HCT116 (cell line): ENCODE results near the gene RALGPS2. TPM values are rescaled to one million over a fixed set of nuclear protein-coding genes. Genes with fewer than 3 reads are reported as not detected.

ENCODE experiments used
- ATAC-seq: fragments of 200-7000 bp; cut with Tn5 transposase; 2 replicates; pipeline ENCODE4 v1.9.1; 2020; ENCODE audit warnings: mild to moderate bottlenecking, moderate library complexity
- BruUV-seq: library from RNA; stranded (reverse); fragments of 400-500 nt; replicated peaks from 2 replicates; lab custom pipeline; 2021; lab: Mats Ljungman, UMichigan
- CTCF ChIA-PET: fragments of 300-600 bp; sonication (Branson Sonifier 250); formaldehyde crosslinking; loops from one replicate; lab custom pipeline; 2021; ENCODE audit warnings: antibody characterized with exemption; lab: Charles Lee
- POLR2A ChIA-PET: fragments of 300-600, 350-600 bp; sonication (Branson Sonifier 250); formaldehyde crosslinking; loops from one replicate; lab custom pipeline; 2021; ENCODE audit warnings: antibody characterized with exemption; lab: Charles Lee
- RAD21 ChIA-PET, 2 experiments: fragments of 300-600 bp; sonication (Branson Sonifier 250); formaldehyde crosslinking; loops; one replicate each; lab custom pipeline; 2023; ENCODE audit warnings: low total read pairs in 2 of 2; ENCODE audit not compliant: uncharacterized antibody in 2 of 2, unreplicated experiment in 2 of 2, low non-redundant PET in 1 of 2; lab: Charles Lee
- DNase-seq: peaks from one replicate; pipeline ENCODE4 v3.0.0-alpha.2; 2010; ENCODE audit warnings: low read depth, low spot score
- H2AFZ ChIP-seq: fragments of 200-600 bp; shearing (Covaris generic), sonication (generic); 2 replicates; pipeline ENCODE4 v1.6.1; 2017; ENCODE audit warnings: low read depth, mixed run types, mixed read lengths, antibody characterized with exemption, low read length; ENCODE audit not compliant: poor library complexity, severe bottlenecking
- H3K27ac ChIP-seq: 2 replicates; pipeline ENCODE4 v1.5.1; 2012; ENCODE audit warnings: low read depth, low read length
- H3K27me3 ChIP-seq: fragments of 200-600 bp; sonication (generic); 2 replicates; pipeline ENCODE4 v1.6.1; 2016; ENCODE audit warnings: mixed run types, low read length, mixed read lengths; ENCODE audit not compliant: insufficient read depth
- H3K36me3 ChIP-seq, 2 experiments: fragments of 200-500 bp in 1 of 2; fragments of 200-600 bp in 1 of 2; sonication (Bioruptor generic) in 1 of 2; sonication (generic) in 1 of 2; 2 replicates each; pipeline versions ENCODE4 v1.5.1 to v1.6.1; 2014 to 2016; ENCODE audit warnings: low read length in 2 of 2, inconsistent platforms in 1 of 2, mixed read lengths in 1 of 2, mixed run types in 1 of 2; ENCODE audit not compliant: insufficient read depth in 2 of 2, control insufficient read depth in 1 of 2
- H3K4me1 ChIP-seq, 2 experiments: fragments of 200-600 bp in 1 of 2; sonication (generic) in 1 of 2; 2 replicates each; pipeline versions ENCODE4 v1.5.1 to v1.6.1; 2012 to 2017; ENCODE audit warnings: low read length in 2 of 2, inconsistent platforms in 1 of 2, mild to moderate bottlenecking in 1 of 2, mixed read lengths in 1 of 2, mixed run types in 1 of 2, moderate library complexity in 1 of 2; ENCODE audit not compliant: insufficient read depth in 2 of 2, control insufficient read depth in 1 of 2
- H3K4me2 ChIP-seq: fragments of 200-600 bp; sonication (generic); 2 replicates; pipeline ENCODE4 v1.6.1; 2017; ENCODE audit warnings: mixed run types, low read length, mixed read lengths
- H3K4me3 ChIP-seq, 2 experiments: fragments of 200-600 bp in 1 of 2; sonication (generic) in 1 of 2; replicated peaks in 1 of 2; 2 replicates each; pipeline ENCODE4 v1.5.1; 2011 to 2016; ENCODE audit warnings: low read length in 2 of 2, control low read depth in 1 of 2, low read depth in 1 of 2, mild to moderate bottlenecking in 1 of 2, mixed read lengths in 1 of 2, mixed run types in 1 of 2
- H3K79me2 ChIP-seq: fragments of 200-600 bp; sonication (generic); 2 replicates; pipeline ENCODE4 v1.6.1; 2017; ENCODE audit warnings: mild to moderate bottlenecking, mixed run types, low read length, moderate library complexity, mixed read lengths; ENCODE audit not compliant: insufficient read depth
- H3K9ac ChIP-seq: fragments of 200-600 bp; sonication (generic); 2 replicates; pipeline ENCODE4 v1.6.1; 2016; ENCODE audit warnings: low read length, mixed read lengths
- H3K9me2 ChIP-seq: fragments of 200-600 bp; sonication (generic), shearing (Covaris generic); 2 replicates; pipeline ENCODE4 v1.6.1; 2017; ENCODE audit warnings: mixed run types, mild to moderate bottlenecking, moderate library complexity; ENCODE audit not compliant: insufficient read depth
- H3K9me3 ChIP-seq, 2 experiments: fragments of 200-500 bp in 1 of 2; fragments of 200-600 bp in 1 of 2; sonication (Bioruptor generic) in 1 of 2; sonication (generic) in 1 of 2; 2 replicates each; pipeline ENCODE4 v1.6.1; 2014 to 2017; ENCODE audit warnings: low read length in 2 of 2, mixed read lengths in 2 of 2, inconsistent platforms in 1 of 2, low read depth in 1 of 2, mild to moderate bottlenecking in 1 of 2, mixed run types in 1 of 2, moderate library complexity in 1 of 2; ENCODE audit not compliant: control insufficient read depth in 1 of 2, insufficient read depth in 1 of 2
- H4K20me1 ChIP-seq: fragments of 200-600 bp; sonication (generic), shearing (Covaris generic); 2 replicates; pipeline ENCODE4 v1.6.1; 2017; ENCODE audit warnings: mixed run types, mild to moderate bottlenecking, moderate library complexity; ENCODE audit not compliant: insufficient read depth
- ATF3 ChIP-seq: IDR thresholded peaks from 2 replicates; pipeline ENCODE4 v1.6.1; 2012
- CBX3 ChIP-seq: IDR thresholded peaks from 2 replicates; pipeline ENCODE4 v1.6.1; 2012; ENCODE audit warnings: low read depth
- CEBPB ChIP-seq: IDR thresholded peaks from 2 replicates; pipeline ENCODE4 v1.6.1; 2012; ENCODE audit warnings: low read depth
- EGR1 ChIP-seq: IDR thresholded peaks from 2 replicates; pipeline ENCODE4 v1.6.1; 2012; ENCODE audit warnings: low read depth
- ELF1 ChIP-seq: IDR thresholded peaks from 2 replicates; pipeline ENCODE4 v1.6.1; 2012; ENCODE audit warnings: low read depth, borderline replicate concordance
- JUND ChIP-seq: IDR thresholded peaks from 2 replicates; pipeline ENCODE4 v1.6.1; 2012
- RAD21 ChIP-seq: IDR thresholded peaks from 2 replicates; pipeline ENCODE4 v1.6.1; 2012; ENCODE audit warnings: low read depth, mild to moderate bottlenecking
- SP1 ChIP-seq: IDR thresholded peaks from 2 replicates; pipeline ENCODE4 v1.6.1; 2012; ENCODE audit warnings: low read depth
- TCF7L2 ChIP-seq: IDR thresholded peaks from 2 replicates; pipeline ENCODE4 v1.7.0; 2011; ENCODE audit warnings: borderline replicate concordance, inconsistent platforms; ENCODE audit not compliant: insufficient read depth, insufficient read length; ENCODE audit errors: extremely low read depth
- YY1 ChIP-seq: IDR thresholded peaks from 2 replicates; pipeline ENCODE4 v1.6.1; 2011; ENCODE audit warnings: low read length, low read depth, moderate library complexity, mild to moderate bottlenecking; ENCODE audit not compliant: insufficient replicate concordance; ENCODE audit errors: extremely low read depth
- intact Hi-C: fragments of 100-400 bp; cut with micrococcal nuclease; formaldehyde crosslinking; loops from 2 replicates; pipeline ENCODE4 v1.10.0; 2022
- total RNA-seq: library from RNA; stranded (reverse); gene quantifications from one replicate; pipeline ENCODE4 v1.2.1, GENCODE V29; 2021; ENCODE audit not compliant: unreplicated experiment
- TF ChIP-seq, protein P1 (sequence below): IDR thresholded peaks from 2 replicates; pipeline ENCODE4 v1.6.1; 2011; ENCODE audit warnings: mild to moderate bottlenecking, low read length, moderate library complexity; ENCODE audit not compliant: insufficient replicate concordance; ENCODE audit errors: extremely low read depth
- TF ChIP-seq, protein P2 (sequence below), 3 experiments: fragments of 200-600 bp in 1 of 3; sonication (generic) in 1 of 3; IDR thresholded peaks in 2 of 3; conservative IDR thresholded peaks in 1 of 3; 2 replicates each; pipeline ENCODE4 v1.5.1; 2012 to 2017; ENCODE audit warnings: low read depth in 2 of 3, low read length in 2 of 3, antibody characterized with exemption in 1 of 3, borderline replicate concordance in 1 of 3, control low read depth in 1 of 3, mild to moderate bottlenecking in 1 of 3, mixed read lengths in 1 of 3, mixed run types in 1 of 3, moderate library complexity in 1 of 3; ENCODE audit not compliant: insufficient read depth in 1 of 3

RALGPS2 gene
- total RNA-seq, 1 experiment from 2014 or later, result 25.6 TPM

DNA sequence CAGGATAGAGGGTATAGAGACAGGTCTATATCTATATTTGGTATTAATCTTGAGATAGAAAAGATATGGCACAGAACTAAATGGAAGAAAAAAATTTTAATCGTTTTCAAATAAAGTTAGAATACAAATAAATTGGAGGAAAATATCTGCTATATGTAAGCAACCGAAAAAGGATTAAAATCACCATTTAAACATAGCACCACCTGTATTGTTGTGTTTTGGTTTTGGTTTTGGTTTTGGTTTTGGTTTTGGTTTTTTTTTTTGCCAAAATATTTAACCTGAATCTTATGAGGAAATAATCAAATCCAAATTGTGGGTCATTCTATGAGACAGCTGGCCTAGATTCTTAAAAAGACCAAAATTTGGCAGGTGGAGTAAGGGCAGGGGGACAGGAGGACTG lies 174.4 kb downstream of the RALGPS2 start:
- ChIA-PET POLR2A (no interaction called here), CTCF (no interaction called here), RAD21 (no interaction called here)
- Histone ChIP-seq H3K27ac (no peak overlapping the region), H3K36me3 (no peaks in the 10 kb centered on the region), H3K9me2 (no peaks in the 10 kb centered on the region), H3K9me3 (no peaks in the 10 kb centered on the region), H2AFZ (no peak overlapping the region), H3K4me2 (no peak overlapping the region), H3K4me3 (no peak overlapping the region), H3K27me3 (no peaks in the 10 kb centered on the region), H4K20me1 (no peaks in the 10 kb centered on the region), H3K79me2 (no peaks in the 10 kb centered on the region), H3K9ac (no peak overlapping the region), H3K4me1 (no peaks in the 10 kb centered on the region)
- intact Hi-C loops, result no loop called here
- ATAC-seq, result no peak
- DNase-seq, result no peak
- TF ChIP-seq ELF1 (no peak), RAD21 (no peak), YY1 (no peak), CBX3 (no peak), EGR1 (no peak)
- no TSS peak for BruUV-seq

- ChIA-PET RAD21 (no interaction called here), POLR2A (no interaction called here), CTCF (no interaction called here)
- Histone ChIP-seq H3K79me2 (no peaks in the 10 kb centered on the region), H3K36me3 (no peaks in the 10 kb centered on the region), H3K9me2 (no peaks in the 10 kb centered on the region), H3K4me2 (no peak overlapping the region), H3K27ac (no peak overlapping the region), H2AFZ (no peak overlapping the region), H4K20me1 (no peaks in the 10 kb centered on the region), H3K27me3 (no peaks in the 10 kb centered on the region), H3K9me3 (no peaks in the 10 kb centered on the region), H3K9ac (no peak overlapping the region), H3K4me1 (no peaks in the 10 kb centered on the region), H3K4me3 (no peak overlapping the region)
- intact Hi-C loops, result no loop called here
- ATAC-seq, result no peak
- no TSS peak for BruUV-seq
- DNase-seq, result no peak
- TF ChIP-seq CEBPB (no peak), CBX3 (no peak), ATF3 (no peak), JUND (no peak), SP1 (no peak), TCF7L2 (no peak), YY1 (no peak)
- TF ChIP-seq, protein P1, sequence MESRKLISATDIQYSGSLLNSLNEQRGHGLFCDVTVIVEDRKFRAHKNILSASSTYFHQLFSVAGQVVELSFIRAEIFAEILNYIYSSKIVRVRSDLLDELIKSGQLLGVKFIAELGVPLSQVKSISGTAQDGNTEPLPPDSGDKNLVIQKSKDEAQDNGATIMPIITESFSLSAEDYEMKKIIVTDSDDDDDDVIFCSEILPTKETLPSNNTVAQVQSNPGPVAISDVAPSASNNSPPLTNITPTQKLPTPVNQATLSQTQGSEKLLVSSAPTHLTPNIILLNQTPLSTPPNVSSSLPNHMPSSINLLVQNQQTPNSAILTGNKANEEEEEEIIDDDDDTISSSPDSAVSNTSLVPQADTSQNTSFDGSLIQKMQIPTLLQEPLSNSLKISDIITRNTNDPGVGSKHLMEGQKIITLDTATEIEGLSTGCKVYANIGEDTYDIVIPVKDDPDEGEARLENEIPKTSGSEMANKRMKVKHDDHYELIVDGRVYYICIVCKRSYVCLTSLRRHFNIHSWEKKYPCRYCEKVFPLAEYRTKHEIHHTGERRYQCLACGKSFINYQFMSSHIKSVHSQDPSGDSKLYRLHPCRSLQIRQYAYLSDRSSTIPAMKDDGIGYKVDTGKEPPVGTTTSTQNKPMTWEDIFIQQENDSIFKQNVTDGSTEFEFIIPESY, result no peak
- TF ChIP-seq, protein P2, sequence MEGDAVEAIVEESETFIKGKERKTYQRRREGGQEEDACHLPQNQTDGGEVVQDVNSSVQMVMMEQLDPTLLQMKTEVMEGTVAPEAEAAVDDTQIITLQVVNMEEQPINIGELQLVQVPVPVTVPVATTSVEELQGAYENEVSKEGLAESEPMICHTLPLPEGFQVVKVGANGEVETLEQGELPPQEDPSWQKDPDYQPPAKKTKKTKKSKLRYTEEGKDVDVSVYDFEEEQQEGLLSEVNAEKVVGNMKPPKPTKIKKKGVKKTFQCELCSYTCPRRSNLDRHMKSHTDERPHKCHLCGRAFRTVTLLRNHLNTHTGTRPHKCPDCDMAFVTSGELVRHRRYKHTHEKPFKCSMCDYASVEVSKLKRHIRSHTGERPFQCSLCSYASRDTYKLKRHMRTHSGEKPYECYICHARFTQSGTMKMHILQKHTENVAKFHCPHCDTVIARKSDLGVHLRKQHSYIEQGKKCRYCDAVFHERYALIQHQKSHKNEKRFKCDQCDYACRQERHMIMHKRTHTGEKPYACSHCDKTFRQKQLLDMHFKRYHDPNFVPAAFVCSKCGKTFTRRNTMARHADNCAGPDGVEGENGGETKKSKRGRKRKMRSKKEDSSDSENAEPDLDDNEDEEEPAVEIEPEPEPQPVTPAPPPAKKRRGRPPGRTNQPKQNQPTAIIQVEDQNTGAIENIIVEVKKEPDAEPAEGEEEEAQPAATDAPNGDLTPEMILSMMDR (IDR thresholded peaks at IDR 0.05 in 2 of 3, conservative IDR thresholded peaks at IDR 0.05 in 1 of 3; ENCODE audit: borderline replicate concordance in 1 of 3, insufficient read depth in 1 of 3, low read depth in 2 of 3, low read length in 2 of 3), result no peak
These were observed 176.6 kb downstream of the RALGPS2 start for GRCh38 chr1:178901482-178902125.
